IMR-90 (cell line): ENCODE measurements around the gene ZNF280B.
"Not testable (repeated sequence)": the region's sequence is repeated elsewhere in the genome, so short reads cannot be mapped to it uniquely, and the experiment has no call there.

ENCODE experiments used
- FOS ChIP-seq: fragments of 150-350 bp; IDR thresholded peaks from 2 replicates; pipeline ENCODE4 v1.6.1; 2016; ENCODE audit warnings: low read depth, low read length
- MAFK ChIP-seq: IDR thresholded peaks from 2 replicates; pipeline ENCODE4 v1.6.1; 2012; ENCODE audit warnings: low read depth, low read length, improper control_type of control experiment
- MAZ ChIP-seq: IDR thresholded peaks from 2 replicates; pipeline ENCODE4 v1.6.1; 2012; ENCODE audit warnings: low read depth, mild to moderate bottlenecking, low read length, improper control_type of control experiment, moderate library complexity, borderline replicate concordance
- MXI1 ChIP-seq: IDR thresholded peaks from 2 replicates; pipeline ENCODE4 v1.6.1; 2012; ENCODE audit warnings: low read depth, mild to moderate bottlenecking, low read length, moderate library complexity, borderline replicate concordance
- NFE2L2 ChIP-seq: fragments of 150-350 bp; IDR thresholded peaks from 2 replicates; pipeline ENCODE4 v1.6.1; 2016; ENCODE audit warnings: low read depth, mild to moderate bottlenecking, low read length
- POLR2A ChIP-seq: IDR thresholded peaks from 2 replicates; pipeline ENCODE4 v1.6.1; 2012; ENCODE audit warnings: mild to moderate bottlenecking, low read depth, low read length
- RFX5 ChIP-seq: IDR thresholded peaks from 2 replicates; pipeline ENCODE4 v1.8.0; 2012; ENCODE audit warnings: low read depth, mild to moderate bottlenecking, low read length, moderate library complexity
- SMC3 ChIP-seq: fragments of 150-350 bp; IDR thresholded peaks from 2 replicates; pipeline ENCODE4 v1.6.1; 2016; ENCODE audit warnings: low read depth, mild to moderate bottlenecking, antibody characterized with exemption, low read length, moderate library complexity
- TF ChIP-seq, protein P1 (sequence below): conservative IDR thresholded peaks from 2 replicates; pipeline ENCODE4 v1.5.1; 2012; ENCODE audit warnings: mild to moderate bottlenecking, low read depth, low read length, improper control_type of control experiment
- TF ChIP-seq, protein P2 (sequence below): fragments of 150-350 bp; IDR thresholded peaks from 2 replicates; pipeline ENCODE4 v1.6.1; 2017; ENCODE audit warnings: mild to moderate bottlenecking, antibody characterized with exemption, low read length, low read depth

DNA sequence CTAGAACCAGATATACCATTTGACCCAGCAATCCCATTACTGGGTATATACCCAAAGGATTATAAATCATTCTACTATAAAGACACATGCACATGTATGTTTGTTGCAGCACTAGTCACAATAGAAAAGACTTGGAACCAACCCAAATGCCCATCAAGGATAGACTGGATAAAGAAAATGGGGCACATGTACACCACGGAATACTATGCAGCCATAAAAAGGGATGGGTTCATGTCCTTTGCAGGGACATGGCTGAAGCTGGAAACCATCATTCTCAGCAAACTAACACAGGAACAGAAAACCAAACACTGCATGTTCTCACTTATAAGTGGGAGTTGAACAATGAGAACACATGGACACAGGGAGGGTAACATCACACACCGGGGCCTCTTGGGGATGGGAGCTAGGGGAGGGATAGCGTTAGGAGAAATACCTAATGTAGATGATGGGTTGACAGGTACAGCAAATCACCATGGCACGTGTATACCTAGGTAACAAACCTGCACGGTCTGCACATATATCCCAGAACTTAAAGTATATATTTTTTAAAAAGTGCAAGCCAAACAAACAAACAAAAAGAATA, 64.4 kb downstream of the ZNF280B start:
- TF ChIP-seq, protein P1, sequence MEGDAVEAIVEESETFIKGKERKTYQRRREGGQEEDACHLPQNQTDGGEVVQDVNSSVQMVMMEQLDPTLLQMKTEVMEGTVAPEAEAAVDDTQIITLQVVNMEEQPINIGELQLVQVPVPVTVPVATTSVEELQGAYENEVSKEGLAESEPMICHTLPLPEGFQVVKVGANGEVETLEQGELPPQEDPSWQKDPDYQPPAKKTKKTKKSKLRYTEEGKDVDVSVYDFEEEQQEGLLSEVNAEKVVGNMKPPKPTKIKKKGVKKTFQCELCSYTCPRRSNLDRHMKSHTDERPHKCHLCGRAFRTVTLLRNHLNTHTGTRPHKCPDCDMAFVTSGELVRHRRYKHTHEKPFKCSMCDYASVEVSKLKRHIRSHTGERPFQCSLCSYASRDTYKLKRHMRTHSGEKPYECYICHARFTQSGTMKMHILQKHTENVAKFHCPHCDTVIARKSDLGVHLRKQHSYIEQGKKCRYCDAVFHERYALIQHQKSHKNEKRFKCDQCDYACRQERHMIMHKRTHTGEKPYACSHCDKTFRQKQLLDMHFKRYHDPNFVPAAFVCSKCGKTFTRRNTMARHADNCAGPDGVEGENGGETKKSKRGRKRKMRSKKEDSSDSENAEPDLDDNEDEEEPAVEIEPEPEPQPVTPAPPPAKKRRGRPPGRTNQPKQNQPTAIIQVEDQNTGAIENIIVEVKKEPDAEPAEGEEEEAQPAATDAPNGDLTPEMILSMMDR = not testable (repeated sequence)
- not testable (repeated sequence) for TF ChIP-seq POLR2A, FOS, MAFK, NFE2L2, MAZ, MXI1, SMC3, RFX5
- TF ChIP-seq, protein P2, sequence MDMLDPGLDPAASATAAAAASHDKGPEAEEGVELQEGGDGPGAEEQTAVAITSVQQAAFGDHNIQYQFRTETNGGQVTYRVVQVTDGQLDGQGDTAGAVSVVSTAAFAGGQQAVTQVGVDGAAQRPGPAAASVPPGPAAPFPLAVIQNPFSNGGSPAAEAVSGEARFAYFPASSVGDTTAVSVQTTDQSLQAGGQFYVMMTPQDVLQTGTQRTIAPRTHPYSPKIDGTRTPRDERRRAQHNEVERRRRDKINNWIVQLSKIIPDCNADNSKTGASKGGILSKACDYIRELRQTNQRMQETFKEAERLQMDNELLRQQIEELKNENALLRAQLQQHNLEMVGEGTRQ = not testable (repeated sequence)
